Activated naive CD4-positive, alpha-beta T cell treated with anti-CD3 and anti-CD28 coated beads, Interleukin-2, amount 50 U/mL, for 24 hours (primary cell): Measurements from ENCODE around the gene PCP4L1.
"Not testable (repeated sequence)": the region's sequence is repeated elsewhere in the genome, so short reads cannot be mapped to it uniquely, and the experiment has no call there.

Experiments used
- H3K27ac Mint-ChIP-seq: one replicate; pipeline ENCODE4 v1.8.0; 2021; ENCODE audit warnings: mild to moderate bottlenecking, mixed read lengths
- H3K27me3 Mint-ChIP-seq: one replicate; pipeline ENCODE4 v1.8.0; 2021; ENCODE audit warnings: mixed read lengths
- H3K36me3 Mint-ChIP-seq: one replicate; pipeline ENCODE4 v1.8.0; 2021; ENCODE audit warnings: mixed read lengths
- H3K4me1 Mint-ChIP-seq: one replicate; pipeline ENCODE4 v1.8.0; 2021; ENCODE audit warnings: mixed read lengths
- H3K4me3 Mint-ChIP-seq: one replicate; pipeline ENCODE4 v1.8.0; 2021; ENCODE audit warnings: mild to moderate bottlenecking, mixed read lengths
- H3K9me3 Mint-ChIP-seq: one replicate; pipeline ENCODE4 v1.8.0; 2021; ENCODE audit warnings: mixed read lengths

Gene PCP4L1

GRCh38 chr1:161258439-161259344 lies at the start of gene PCP4L1:
TSS of gene PCP4L1 (plus strand) at chr1:161258745. CDS start at chr1:161258975, 230 bp downstream.
- peaks cover 7% of the 10 kb centered on the region for H3K36me3 Mint-ChIP-seq
- H3K9me3 Mint-ChIP-seq = no peaks in the 10 kb centered on the region
- peaks cover 42% of the 10 kb centered on the region for H3K27me3 Mint-ChIP-seq
- H3K4me1 Mint-ChIP-seq = peaks cover 14% of the 10 kb centered on the region
- peak within 1 kb of the TSS; percentile 46 for H3K27ac Mint-ChIP-seq
- peak within 1 kb of the TSS; percentile 82 for H3K4me3 Mint-ChIP-seq

GRCh38 chr1:161209790-161210409 lies 48.6 kb upstream of the PCP4L1 start:
- Mint-ChIP-seq H3K27ac (no peak overlapping the region), H3K36me3 (peaks cover 35% of the 10 kb centered on the region), H3K4me3 (no peak overlapping the region), H3K9me3 (no peaks in the 10 kb centered on the region), H3K27me3 (no peaks in the 10 kb centered on the region), H3K4me1 (peaks cover 43% of the 10 kb centered on the region)

GRCh38 chr1:161214369-161214768 lies 44.2 kb upstream of the PCP4L1 start:
- H3K27ac Mint-ChIP-seq = no peak overlapping the region
- H3K36me3 Mint-ChIP-seq = peaks cover 26% of the 10 kb centered on the region
- H3K4me1 Mint-ChIP-seq = peaks cover 50% of the 10 kb centered on the region
- no peaks in the 10 kb centered on the region for H3K9me3 Mint-ChIP-seq
- no peak overlapping the region for H3K4me3 Mint-ChIP-seq
- H3K27me3 Mint-ChIP-seq = no peaks in the 10 kb centered on the region

DNA sequence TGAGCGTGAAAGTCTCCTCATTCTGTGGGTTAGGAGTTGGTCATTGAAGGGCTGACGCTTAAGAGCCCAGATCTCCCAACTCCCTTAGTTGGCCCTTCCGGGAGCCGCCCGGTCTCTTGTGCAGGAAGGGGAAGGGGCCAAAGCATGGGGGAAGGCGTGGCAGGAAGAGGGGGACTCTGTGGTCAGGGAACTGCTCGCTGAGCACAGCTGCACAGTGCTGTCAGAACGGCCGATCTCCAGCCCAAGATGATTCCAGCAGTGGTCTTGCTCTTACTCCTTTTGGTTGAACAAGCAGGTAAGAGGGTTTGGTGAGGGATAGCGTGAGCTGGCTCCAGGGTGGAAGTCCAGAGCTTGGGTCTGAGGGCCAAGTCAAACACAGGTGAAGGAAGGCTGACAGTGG lies 43.5 kb upstream of the PCP4L1 start, which contains the start of gene FCER1G:
TSS of gene FCER1G (plus strand) at position 220 of the 400 bp plus-strand sequence. CDS start at position 247, 27 bp downstream.
- Mint-ChIP-seq H3K27ac (peak within 1 kb of the TSS; percentile 65), H3K27me3 (no peaks in the 10 kb centered on the region), H3K9me3 (no peaks in the 10 kb centered on the region), H3K4me3 (peak within 1 kb of the TSS; percentile 66), H3K36me3 (peaks cover 19% of the 10 kb centered on the region), H3K4me1 (peaks cover 50% of the 10 kb centered on the region)

GRCh38 chr1:161216945-161217712 lies 41.4 kb upstream of the PCP4L1 start:
- Mint-ChIP-seq H3K27ac (peak overlapping the region; percentile 2), H3K4me3 (peak overlapping the region; percentile 71), H3K4me1 (peaks cover 60% of the 10 kb centered on the region)

DNA sequence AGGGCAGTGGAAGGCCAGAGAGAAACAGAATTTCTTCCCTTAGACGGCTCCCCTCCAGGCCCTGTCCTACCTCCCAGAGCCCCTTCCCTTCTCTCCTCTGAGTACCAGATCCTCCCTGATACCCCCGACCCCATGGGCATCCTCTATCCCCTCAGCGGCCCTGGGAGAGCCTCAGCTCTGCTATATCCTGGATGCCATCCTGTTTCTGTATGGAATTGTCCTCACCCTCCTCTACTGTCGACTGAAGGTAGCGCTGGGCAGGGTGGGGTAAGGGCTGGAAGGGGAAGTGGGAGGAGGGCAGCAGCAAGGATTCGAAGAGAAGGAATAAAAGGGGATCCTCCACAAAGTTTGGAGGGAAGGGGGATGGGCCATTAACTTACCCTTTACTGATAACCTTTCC lies 40.7 kb upstream of the PCP4L1 start:
- Mint-ChIP-seq H3K4me1 (peaks cover 62% of the 10 kb centered on the region), H3K4me3 (no peak overlapping the region), H3K27me3 (no peaks in the 10 kb centered on the region)

More at GRCh38 chr1:161216945-161217712, 41.4 kb upstream of the PCP4L1 start:
- no peaks in the 10 kb centered on the region for H3K27me3 Mint-ChIP-seq
- no peaks in the 10 kb centered on the region for H3K9me3 Mint-ChIP-seq
- peaks cover 15% of the 10 kb centered on the region for H3K36me3 Mint-ChIP-seq

DNA sequence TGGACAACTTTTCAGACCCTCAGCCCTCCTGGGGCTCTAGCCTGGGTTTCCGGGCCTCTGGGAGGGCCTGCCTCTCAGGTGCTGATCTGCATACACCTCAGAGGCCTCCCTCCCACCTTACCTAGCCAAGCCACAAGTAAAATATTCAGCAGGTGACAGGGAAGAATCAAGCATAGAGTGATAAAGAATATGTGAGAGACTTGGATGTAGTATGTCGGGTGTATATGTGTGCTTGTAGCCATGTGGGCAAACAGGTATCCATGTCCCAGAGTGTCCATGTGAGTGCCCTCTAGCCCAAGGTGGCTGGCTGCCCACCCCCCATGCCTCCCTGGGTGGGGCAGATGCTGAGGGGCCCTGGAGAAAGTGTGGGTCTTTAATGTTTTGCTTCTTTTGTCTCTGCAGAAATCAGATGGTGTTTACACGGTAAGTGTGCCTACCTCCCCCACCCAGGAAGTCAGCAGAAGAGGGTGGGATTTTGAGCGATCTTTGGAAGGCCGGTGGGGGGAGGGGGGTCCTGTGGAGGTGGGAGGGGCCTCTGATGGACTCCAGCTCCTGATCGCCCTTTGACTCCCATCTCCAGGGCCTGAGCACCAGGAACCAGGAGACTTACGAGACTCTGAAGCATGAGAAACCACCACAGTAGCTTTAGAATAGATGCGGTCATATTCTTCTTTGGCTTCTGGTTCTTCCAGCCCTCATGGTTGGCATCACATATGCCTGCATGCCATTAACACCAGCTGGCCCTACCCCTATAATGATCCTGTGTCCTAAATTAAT lies 40.1 kb upstream of the PCP4L1 start:
- peak overlapping the region; percentile 83 for H3K27ac Mint-ChIP-seq
- H3K27me3 Mint-ChIP-seq = no peaks in the 10 kb centered on the region
- H3K9me3 Mint-ChIP-seq = no peaks in the 10 kb centered on the region
- H3K4me1 Mint-ChIP-seq = peaks cover 63% of the 10 kb centered on the region
- peak overlapping the region; percentile 44 for H3K4me3 Mint-ChIP-seq
- H3K36me3 Mint-ChIP-seq = peaks cover 12% of the 10 kb centered on the region

More for the DNA sequence above, 40.7 kb upstream of the PCP4L1 start:
- H3K9me3 Mint-ChIP-seq = no peaks in the 10 kb centered on the region
- peak overlapping the region; percentile 83 for H3K27ac Mint-ChIP-seq
- peaks cover 15% of the 10 kb centered on the region for H3K36me3 Mint-ChIP-seq

GRCh38 chr1:161219078-161219892 lies 39.3 kb upstream of the PCP4L1 start:
- H3K4me3 Mint-ChIP-seq = no peak overlapping the region
- no peaks in the 10 kb centered on the region for H3K9me3 Mint-ChIP-seq
- peaks cover 6% of the 10 kb centered on the region for H3K36me3 Mint-ChIP-seq
- H3K27me3 Mint-ChIP-seq = no peaks in the 10 kb centered on the region
- peaks cover 69% of the 10 kb centered on the region for H3K4me1 Mint-ChIP-seq
- peak overlapping the region; percentile 83 for H3K27ac Mint-ChIP-seq

GRCh38 chr1:161220002-161220401 lies 38.5 kb upstream of the PCP4L1 start:
- no peak overlapping the region for H3K27ac Mint-ChIP-seq
- peaks cover 2% of the 10 kb centered on the region for H3K36me3 Mint-ChIP-seq
- no peaks in the 10 kb centered on the region for H3K9me3 Mint-ChIP-seq
- H3K4me1 Mint-ChIP-seq = peaks cover 63% of the 10 kb centered on the region
- H3K27me3 Mint-ChIP-seq = no peaks in the 10 kb centered on the region
- no peak overlapping the region for H3K4me3 Mint-ChIP-seq

DNA sequence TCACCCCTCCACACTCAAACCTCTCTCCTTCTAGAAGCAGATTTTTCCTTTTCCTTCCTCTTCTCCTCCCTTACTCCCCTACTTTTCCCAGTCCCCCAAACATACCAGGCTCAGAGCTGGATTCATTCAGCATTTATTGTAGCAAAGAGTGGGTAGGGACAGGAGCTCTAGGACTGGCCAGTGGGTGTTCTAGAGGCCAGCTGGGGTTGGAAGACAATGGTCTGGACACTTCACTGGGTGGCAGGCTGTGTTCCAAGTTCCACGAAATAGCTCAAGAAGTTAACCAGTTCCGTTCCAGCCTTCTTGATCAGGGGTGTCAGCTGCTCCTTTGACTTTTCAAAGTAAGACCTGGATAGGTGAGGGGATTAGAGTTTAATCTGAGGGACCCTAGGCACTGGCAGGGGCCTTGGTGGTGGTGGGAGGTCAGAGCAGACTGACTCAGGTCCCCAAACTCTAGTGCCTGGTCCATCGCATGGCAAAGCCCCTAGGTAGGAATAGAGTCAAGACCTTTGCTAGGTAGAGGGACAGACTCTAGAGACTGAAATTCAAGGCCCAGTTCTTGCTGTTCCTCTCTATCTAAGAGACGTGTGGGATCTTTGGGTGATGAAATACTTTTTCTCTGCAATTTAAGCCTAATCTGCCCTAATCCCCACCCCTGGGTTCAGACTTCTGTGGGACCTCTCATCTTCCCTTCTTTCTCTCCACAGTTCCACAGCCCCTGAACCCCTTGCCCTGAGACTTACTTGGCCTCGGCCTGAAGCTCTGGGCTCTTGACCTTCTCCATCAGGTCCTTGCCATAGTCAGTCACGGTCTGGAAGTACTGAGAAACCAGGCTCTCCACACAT lies 36.1 kb upstream of the PCP4L1 start:
- no peak overlapping the region for H3K4me3 Mint-ChIP-seq
- peak overlapping the region; percentile 71 for H3K27ac Mint-ChIP-seq
- H3K27me3 Mint-ChIP-seq = no peaks in the 10 kb centered on the region
- H3K9me3 Mint-ChIP-seq = no peaks in the 10 kb centered on the region
- no peaks in the 10 kb centered on the region for H3K36me3 Mint-ChIP-seq
- H3K4me1 Mint-ChIP-seq = peaks cover 73% of the 10 kb centered on the region

GRCh38 chr1:161223805-161224694 lies 34.5 kb upstream of the PCP4L1 start:
- H3K4me1 Mint-ChIP-seq = peaks cover 65% of the 10 kb centered on the region
- H3K36me3 Mint-ChIP-seq = peaks cover 5% of the 10 kb centered on the region
- H3K4me3 Mint-ChIP-seq = no peak overlapping the region
- H3K27ac Mint-ChIP-seq = peak overlapping the region; percentile 55
- H3K27me3 Mint-ChIP-seq = no peaks in the 10 kb centered on the region
- no peaks in the 10 kb centered on the region for H3K9me3 Mint-ChIP-seq

DNA sequence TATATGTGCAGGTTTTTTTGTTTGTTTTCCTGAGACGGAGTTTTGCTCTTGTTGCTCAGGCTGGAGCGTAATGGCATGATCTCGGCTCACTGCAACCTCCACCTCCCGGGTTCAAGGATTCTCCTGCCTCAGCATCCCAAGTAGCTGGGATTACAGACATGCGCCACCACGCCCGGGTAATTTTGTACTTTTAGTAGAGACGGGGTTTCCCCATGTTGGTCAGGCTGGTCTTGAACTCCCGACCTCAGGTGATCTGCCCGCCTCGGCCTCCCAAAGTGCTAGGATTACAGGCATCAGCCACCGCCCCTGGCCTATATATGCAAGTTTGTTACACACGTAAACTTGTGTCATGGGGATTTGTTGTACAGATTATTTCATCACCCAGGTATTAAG lies 33.9 kb upstream of the PCP4L1 start:
- H3K27ac Mint-ChIP-seq, H3K27me3 Mint-ChIP-seq, H3K9me3 Mint-ChIP-seq, H3K36me3 Mint-ChIP-seq, H3K4me3 Mint-ChIP-seq: not testable (repeated sequence)
- H3K4me1 Mint-ChIP-seq = peaks cover 59% of the 10 kb centered on the region

GRCh38 chr1:161225178-161225533 lies 33.4 kb upstream of the PCP4L1 start:
- no peaks in the 10 kb centered on the region for H3K27me3 Mint-ChIP-seq
- peaks cover 5% of the 10 kb centered on the region for H3K36me3 Mint-ChIP-seq
- no peak overlapping the region for H3K4me3 Mint-ChIP-seq
- H3K4me1 Mint-ChIP-seq = peaks cover 54% of the 10 kb centered on the region
- no peaks in the 10 kb centered on the region for H3K9me3 Mint-ChIP-seq
- H3K27ac Mint-ChIP-seq = peak overlapping the region; percentile 99
